A172 (cell line): ENCODE data around the gene IL11. TPM values are rescaled to one million over a fixed set of nuclear protein-coding genes. Genes with fewer than 3 reads are reported as not detected.
A peak's percentile ranks its signal among the peaks of the same experiment; 100 is the strongest.

Experiments used
- DNase-seq: peaks from one replicate; pipeline ENCODE4 v3.0.0-alpha.2; 2015; ENCODE audit warnings: low spot score
- total RNA-seq: library from RNA; depleted of rRNA; stranded (reverse); fragments of >200 nt; shearing (Covaris generic); gene quantifications from 2 replicates; pipeline ENCODE4 v1.2.3, GENCODE V29; 2014

The IL11 gene
- total RNA-seq, 1 experiment from 2014 or later: 8.4 TPM

DNA sequence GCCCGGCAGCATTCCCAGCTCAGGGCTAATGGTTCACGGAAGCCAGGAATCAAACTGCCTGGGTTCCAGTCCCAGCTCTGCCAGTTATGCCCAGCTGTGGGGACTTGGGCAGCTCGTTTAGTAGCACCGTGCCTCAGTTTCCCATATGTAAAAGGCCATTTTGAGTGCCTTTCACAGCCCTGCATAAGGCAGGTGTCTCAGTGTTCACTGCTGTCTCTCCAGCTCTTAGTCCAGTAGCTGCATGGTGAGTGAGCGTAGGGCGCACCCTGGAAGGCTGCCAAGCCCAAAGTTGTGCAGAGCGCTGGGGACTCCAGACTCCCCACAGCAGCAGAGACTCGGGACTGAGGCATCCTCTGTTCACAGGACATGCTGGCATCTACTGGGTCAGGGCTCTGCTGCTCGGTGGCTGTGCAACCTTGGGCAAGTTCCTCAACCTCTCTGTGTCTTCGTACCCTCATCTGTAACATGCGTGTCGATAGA, 21.0 kb upstream of the IL11 start:
- no peak for DNase-seq

DNA sequence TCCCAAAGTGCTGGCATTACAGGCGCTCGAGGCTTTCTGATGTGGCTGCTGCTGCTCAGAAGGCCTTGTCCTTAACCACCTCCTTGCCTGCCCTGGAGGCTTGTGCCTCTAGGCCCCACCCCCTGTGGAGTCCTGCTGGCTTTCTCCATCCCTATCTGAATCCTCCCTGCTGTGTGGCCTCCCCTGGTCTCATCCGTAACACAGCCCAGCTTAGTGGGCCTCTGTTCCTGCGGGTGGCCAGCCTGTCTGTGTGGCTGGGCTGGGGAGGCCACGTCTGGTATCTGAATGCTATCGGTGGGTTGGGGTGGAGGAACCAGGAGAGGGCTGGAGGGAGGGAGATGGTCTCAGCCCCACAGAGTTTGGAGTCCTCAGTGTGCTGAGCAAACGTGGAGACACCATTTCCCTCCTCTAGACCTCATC, 20.2 kb upstream of the IL11 start:
- peak; percentile 62 for DNase-seq

DNA sequence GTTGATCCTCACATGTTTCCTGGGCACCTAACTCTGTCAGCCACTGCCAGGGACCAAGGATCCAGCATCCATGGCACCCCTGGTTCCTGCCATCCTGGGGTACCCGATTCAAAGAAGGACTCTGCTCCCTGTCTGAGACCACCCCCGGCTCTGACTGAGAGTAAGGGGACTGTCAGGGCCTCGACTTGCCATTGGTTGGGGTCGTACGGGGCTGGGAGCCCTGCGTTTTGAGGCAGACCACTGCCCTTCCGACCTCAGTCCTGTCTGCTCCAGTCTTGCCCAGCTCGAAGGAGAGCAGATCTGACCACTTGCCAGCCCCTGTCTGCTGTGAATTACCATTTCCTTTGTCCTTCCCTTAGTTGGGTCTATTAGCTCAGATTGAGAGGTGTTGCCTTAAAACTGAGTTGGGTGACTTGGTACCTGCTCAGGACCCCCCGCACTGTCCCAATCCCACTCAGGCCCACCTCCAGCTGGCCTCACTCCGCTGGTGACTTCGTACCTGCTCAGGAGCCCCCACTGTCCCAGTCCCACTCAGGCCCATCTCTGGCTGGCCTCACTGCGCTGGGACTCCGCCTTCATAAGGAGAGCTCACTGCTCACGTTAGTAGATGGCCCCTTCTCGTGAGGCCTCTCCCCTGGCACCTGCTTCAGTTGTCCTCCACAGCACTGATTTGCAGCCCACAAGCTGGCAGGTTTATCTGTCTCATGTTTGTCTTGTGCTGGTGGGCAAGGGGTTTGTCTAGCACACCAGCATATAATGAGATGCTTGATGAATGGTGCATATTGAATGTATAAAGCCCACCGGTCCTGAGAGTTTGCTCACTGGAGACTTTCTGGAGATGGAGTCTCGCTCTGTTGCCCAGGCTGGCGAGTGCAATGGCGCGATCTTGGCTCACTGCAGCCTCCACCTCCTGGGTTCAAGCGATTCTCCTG, 19.4 kb upstream of the IL11 start:
- no peak for DNase-seq

DNA sequence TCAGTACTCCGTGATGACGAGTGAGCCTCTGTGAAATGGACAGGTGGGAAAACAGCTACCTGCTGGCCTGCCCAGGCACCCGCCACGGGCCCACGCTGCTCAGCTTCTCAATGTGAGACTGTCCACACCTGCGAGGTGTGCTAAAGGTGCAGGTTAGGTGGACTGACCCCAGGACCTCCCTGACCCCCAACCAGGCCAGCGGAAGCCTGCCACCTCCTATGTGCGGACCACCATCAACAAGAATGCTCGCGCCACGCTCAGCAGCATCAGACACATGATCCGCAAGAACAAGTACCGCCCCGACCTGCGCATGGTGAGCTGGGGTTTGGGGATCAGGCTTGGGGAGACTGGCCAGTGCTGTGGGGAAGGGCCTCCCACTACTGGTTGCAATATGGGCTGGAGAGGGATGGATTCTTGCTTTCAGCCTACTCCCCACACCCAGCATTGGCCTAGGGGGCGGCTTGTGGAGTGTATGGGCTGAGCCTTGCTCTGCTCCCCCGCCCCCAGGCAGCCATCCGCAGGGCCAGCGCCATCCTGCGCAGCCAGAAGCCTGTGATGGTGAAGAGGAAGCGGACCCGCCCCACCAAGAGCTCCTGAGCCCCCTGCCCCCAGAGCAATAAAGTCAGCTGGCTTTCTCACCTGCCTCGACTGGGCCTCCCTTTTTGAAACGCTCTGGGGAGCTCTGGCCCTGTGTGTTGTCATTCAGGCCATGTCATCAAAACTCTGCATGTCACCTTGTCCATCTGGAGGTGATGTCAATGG, 17.7 kb upstream of the IL11 start:
- DNase-seq: no peak

DNA sequence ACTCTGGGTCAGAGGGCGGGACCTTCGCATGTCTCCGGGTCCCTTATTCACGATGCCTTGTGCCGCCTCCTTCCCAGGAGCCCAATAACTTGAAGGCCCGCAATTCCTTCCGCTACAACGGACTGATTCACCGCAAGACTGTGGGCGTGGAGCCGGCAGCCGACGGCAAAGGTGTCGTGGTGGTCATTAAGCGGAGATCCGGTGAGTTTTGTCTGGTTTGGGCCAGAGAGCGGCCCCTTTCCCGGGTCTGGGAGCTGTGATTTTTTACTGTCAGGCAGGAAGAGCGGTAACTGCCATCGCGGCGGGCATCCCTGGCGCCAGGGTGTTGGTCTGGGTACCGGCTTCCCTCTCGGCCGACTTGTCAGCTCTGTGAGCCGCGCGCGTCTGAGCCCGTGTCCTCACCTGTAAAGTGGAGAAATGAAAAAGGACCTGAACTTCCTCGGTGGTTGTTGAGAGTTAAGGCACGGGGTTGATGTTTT, 16.3 kb upstream of the IL11 start:
- DNase-seq: no peak

DNA sequence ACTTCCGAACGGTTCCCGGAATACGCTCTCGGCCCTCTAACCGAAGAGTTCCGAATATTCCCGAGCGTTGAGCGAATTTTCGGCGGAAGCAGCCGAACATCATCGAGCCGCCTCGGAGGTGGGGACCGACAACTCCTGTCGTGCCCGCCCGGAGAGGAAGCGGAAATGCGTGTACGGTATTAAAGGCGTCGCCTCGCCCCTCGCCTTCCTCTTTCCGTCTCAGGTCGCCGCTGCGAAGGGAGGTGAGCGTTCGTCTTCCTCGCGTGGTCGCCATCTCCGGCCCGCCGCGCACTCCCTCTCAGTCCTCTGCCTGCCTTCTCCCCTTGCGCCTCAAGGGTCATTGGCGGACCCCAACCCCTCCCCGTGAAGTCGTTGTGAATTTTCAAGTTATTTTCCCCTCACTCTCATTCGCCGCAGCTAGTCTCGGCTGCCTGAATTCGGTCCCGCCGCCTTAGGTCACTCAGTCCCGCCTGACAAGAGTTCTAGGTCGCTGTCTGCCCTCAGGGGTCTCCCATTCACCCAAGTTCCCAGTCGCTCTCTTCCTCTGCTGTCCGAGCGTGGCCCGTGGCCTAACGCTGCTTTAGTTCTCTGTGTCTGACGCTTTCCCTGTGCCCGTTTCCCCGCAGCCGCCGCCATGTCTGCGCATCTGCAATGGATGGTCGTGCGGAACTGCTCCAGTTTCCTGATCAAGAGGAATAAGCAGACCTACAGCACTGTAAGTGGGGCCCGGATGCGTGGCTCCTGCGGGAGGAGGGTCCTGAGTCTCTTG, 15.6 kb upstream of the IL11 start, which contains the start of gene RPL28:
Gene RPL28, plus strand, starts transcription at position 209 of the 769 bp plus-strand sequence. Its CDS starts 426 bp downstream, at position 635.
- peak; percentile 99 for DNase-seq

DNA sequence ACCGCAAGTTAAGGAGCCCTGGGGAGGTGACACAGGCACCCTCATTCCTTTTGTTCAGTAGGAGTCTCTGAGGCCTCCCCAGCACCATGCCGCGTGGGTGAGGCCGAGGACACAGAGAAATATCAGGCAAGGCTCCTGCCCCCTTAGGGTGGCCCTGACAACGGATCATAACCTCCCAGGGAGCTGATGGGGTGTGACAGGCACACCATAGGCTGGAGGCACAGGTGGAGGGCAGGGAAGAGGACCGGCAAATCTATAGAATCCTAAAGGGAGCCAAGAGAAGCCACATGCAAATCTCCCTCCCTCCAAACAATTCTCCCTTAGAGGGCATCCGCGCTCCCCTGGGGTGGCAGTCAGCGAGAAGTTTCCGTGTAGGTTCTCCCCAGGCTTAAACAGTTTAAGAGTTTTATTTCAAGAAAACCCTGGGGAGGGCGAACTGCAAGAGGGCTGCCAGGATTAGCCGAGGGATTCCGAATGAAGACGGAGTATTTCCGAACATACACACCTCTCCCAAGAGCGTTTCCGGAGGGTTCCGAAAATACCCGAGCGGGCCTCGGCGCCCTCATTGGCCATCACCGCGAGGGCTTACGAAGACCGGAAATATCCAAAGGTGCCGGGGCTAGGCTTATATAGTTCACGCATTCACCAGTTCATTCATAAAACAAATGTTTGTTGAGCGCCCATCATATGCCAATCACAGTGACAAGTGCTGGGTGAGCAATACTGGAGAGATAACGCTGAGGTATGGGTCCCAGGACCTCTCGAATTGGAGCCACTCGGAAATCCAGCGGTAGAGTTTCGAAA, 14.9 kb upstream of the IL11 start:
- DNase-seq: peak; percentile 98

DNA sequence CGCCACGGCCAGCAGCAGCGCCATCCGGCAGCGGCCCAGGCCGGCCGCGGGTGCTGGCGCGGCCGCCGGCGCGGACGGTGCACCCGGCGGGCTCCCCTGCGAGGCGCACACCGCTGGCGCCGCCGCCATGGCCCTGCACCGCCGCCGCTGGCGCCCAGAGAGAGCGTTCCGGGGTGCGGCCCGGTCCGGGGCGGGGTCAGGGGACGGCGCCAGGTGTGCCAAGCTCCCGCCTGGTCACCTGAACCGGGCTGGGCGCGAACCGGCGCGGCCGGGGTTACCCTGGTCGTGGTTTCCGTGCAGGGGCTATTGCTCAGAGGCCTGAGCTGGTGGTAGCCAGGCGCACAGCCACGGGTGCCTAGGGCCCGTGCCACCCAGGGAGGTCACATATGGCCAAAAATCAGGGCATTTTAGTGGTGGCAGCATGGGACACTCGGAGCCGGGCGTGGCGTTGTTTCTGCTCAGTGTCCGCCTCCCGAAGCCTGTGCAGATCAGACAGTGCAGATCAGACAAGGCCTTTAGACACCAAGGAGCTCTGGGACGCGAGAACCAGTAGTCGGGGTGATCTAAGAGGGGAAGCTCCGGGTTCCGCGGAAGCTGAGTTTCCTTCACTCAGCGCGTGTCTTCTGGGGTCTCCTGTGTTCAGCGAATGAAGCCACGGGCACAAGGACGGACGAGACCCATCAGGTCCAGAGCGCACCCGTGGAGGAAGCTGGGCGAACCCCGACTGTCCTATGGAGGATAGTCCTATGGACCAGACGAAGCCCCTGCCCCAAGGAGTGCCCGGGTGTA, 14.1 kb upstream of the IL11 start, which contains the start of gene TMEM238:
Gene TMEM238, minus strand, starts transcription at position 162 of the 789 bp plus-strand sequence. Its CDS starts 33 bp downstream, at position 129.
- no peak for DNase-seq

DNA sequence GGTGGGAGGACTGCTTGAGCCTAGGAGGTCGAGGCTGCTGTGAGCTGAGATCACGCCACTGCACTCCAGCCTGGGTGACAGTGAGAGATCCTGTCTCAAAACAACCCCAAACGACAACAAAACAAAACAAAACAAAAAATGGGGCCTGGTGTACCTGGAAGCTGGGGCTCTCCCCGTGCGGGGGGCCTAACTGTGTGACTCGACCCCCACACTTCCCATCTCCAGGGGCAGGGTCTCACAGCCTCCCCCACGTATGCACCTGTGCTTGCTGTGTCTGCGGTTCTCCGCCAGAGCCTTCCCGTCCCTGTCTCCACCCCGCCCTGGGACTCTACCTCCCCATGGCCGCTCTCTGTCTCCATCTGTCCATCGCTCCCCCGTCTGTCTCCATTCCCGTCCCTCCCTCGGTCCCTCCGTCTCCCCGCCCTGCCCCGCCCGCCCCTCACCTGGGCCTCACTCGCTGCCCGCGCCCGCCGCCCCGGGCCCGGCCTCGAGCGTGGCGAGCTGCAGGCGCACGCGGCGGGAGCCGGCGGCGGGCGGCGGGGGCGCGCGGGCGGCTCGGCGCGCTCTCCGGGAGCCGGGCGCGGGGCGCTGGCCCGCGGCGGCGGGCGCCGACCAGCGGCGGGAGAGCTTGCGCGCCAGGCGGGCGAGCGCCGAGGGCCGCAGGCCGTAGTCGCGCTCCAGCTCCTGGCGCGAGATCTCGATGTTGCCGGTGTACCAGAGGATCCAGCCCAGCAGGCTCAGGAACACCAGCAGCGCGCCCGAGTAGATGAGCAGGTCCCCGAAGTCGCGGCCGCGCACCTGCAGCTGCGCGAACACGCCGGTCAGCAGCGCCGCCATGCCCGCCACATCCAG, 13.2 kb upstream of the IL11 start:
- no peak for DNase-seq

DNA sequence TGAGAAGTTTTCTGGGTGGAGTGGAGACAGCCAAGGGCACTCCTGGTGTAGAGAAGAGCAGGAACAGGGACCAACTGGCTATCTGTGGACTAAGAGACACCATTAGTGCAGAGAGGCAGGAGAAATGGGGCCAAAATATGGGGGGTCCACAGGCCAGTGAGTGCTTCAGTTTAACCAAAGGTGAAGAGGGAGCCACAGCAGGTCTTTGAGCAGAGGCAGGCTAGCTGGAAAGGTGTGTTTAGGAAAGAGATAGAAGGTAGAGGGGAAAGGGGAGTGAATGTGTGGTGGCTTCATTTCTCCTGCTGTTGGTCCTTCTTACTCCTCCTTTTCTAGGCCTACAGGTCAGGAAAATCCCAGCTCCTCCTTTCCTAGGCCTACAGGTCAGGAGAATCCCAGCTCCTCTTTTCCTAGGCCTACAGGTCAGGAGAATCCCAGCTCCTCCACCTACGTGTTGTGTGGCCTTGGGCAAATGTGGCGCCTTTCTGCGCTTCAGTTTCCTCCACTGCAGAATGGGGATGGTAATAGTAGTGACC, 12.3 kb upstream of the IL11 start:
- no peak for DNase-seq

DNA sequence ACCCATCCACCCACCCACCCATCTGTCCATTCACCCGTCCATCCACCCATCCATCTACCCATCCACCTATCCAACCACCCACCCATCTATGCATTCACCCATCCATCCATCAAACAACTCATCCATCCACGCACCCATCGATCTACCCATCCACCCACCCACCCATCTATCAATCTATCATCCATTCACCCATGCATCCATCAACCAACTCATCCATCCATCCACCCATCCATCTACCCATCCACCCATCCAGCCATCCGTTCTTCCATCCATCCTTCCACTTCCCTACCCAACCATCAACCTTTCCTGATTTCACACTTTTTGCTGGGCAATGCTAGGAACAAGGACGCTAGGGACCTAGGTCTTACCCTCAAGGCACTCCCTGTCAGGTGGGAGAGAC, 11.8 kb upstream of the IL11 start:
- no peak for DNase-seq

DNA sequence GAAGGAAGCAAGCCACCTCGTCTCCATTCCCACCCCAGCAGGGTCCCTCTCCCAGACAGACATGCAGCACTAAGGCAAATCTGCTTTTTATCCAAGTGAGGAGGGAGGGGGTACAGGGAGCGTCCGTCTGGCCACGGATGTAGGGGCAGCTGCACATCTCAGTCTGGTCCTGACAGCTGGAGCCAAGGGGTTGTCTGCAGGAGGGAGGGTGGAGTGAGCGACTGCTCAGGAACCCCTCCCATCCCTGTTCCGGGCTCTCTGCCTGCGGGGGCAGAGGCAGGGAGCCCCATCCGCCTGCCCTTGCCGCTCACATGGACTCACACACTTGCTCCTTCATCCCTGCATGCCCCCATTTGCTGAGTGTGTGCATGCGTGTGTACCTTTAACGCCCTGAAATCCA, 8.9 kb upstream of the IL11 start:
- no peak for DNase-seq

DNA sequence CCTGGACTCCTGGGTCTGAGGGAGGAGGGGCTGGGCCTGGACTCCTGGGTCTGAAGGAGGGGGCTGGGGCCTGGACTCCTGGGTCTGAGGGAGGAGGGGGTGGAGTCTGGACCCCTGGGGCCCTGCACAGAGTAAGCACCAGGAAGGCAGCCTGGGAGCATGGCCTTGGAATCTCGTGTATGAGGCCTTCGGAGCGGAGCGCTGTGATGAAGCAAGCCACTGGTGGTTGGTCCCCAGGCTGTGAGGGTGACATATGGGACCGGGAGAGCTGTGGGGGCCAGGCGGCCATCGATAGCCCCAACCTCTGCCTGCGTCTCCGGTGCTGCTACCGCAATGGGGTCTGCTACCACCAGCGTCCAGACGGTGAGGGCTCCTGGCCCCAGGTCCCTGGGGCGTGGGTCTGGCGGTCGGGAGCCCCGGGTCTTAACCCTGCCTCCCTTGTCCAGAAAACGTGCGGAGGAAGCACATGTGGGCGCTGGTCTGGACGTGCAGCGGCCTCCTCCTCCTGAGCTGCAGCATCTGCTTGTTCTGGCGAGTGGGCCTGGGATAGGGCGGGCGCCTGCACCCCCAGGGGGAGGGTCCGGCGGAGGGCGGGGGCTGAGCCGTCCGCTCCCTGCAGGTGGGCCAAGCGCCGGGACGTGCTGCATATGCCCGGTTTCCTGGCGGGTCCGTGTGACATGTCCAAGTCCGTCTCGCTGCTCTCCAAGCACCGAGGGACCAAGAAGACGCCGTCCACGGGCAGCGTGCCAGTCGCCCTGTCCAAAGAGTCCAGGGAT, 7.3 kb upstream of the IL11 start:
- no peak for DNase-seq

DNA sequence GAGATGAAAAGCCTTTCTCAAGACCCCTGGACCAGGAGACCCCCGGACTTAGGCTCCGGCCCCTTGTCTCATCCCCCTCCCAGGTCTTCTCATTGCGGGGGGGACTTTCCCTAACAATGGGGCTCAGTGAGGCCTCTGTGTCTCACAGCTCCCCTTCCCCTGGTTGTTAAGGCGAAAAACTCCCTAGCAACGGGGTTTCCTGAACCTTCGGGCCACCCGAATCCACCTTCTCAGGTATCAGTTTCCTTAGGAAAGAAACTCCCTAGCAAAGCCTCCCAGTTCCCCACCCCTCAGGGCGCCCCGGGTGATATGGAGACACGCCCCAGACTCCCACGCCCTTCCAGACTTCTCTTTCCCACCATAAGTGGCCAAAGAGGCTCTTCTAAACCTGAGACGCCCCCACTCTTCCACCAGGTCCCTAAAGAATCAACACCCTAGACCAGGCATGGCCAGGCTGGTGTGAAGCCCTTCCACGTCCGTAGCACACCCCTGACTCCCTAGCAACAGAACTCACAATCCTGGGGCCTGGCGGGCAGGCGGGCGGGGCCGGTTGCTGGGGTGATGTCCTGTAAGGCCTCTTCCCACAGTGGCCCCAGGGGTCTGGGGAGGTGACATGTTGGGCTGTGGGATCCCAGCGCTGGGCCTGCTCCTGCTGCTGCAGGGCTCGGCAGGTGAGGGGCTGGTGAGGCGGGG, 6.1 kb upstream of the IL11 start, which contains the start of gene TMEM190:
Gene TMEM190, plus strand, starts transcription at position 586 of the 693 bp plus-strand sequence. Its CDS starts 28 bp downstream, at position 614.
- no peak for DNase-seq

DNA sequence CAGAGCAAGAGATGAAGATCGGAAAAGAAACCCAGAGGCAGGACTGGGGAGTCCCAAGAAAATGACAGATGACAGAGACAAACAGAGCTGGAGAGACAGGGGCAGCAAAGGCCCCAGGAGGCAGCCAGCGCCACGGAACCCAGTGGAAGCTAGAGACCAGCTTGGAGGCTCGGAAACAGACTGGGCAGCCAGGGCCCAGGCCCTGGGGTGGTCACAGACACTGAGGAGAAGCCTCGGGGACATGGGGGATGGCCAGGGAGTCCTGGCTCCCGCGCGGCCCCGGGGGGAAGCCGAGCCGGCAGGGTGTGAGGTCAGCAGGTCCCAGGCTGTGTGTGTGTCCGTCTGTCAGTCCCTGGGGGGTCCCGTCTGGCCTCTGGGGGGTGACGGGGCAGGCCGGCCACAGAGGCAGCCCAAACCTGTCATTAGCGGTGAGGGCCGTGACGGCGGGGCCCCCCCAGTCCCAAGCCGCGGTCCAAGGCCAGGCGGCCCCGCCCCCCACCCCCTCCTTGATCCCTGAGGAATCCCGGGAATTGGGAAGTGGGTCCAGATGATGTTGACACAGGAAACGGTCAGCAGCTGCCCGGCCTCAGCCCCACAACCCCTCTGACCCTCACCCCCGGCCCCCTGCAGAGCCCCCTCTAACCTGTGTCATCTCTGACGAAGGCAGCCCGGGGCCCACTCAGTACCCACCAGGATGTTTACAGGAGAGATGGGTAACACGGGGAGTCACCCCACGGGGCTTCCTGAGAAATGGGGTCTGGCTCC, 3.9 kb upstream of the IL11 start:
- peak; percentile 73 for DNase-seq

DNA sequence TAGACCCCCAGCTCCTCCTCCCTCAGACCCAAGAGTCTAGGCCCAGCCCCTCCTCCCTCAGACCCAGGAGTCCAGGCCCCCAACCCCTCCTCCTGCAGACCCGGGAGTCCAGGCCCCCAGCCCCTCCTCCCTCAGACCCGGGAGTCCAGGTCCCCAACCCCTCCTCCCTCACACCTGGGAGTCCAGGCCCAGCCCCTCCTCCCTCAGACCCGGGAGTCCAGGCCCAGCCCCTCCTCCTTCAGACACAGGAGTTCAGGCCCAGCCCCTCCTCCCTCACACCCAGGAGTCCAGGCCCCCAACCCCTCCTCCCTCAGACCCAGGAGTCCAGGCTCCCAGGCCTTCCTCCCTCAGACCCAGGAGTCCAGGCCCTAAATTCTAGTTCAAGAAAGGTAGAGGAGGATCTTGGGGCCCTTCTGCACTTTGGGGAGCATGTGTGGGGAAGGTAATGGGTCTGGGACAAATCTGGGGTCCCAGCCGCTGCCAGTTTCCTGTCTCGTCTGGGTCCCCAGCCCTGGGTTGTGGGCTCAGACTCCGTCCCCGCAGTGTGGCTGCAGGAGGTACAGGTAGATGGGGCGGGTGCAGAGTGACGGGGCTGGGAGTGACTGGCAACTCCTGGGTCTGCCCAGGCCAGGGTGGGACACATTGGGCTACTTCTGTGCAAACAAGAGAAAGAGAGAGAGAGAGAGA, 3.2 kb upstream of the IL11 start:
- DNase-seq: no peak
